Kidney epithelial cell (primary cell): Measurements from ENCODE around the gene COPS2. TPM values are rescaled to one million over a fixed set of nuclear protein-coding genes. Genes with fewer than 3 reads are reported as not detected.

ENCODE experiments used
- DNase-seq: peaks from one replicate; pipeline ENCODE4 v3.0.0-alpha.2; 2010; ENCODE audit warnings: low read depth
- H3K27me3 ChIP-seq: 2 replicates; pipeline ENCODE4 v1.6.0; 2011; ENCODE audit warnings: low read length; ENCODE audit not compliant: control insufficient read depth, insufficient read depth
- H3K36me3 ChIP-seq: 2 replicates; pipeline ENCODE4 v1.5.1; 2011; ENCODE audit warnings: low read length; ENCODE audit not compliant: control insufficient read depth, insufficient read depth
- H3K4me3 ChIP-seq: 2 replicates; pipeline ENCODE4 v1.5.1; 2011; ENCODE audit warnings: low read depth, mild to moderate bottlenecking, control low read depth, low read length
- total RNA-seq: library from RNA; depleted of rRNA; stranded (reverse); fragments of >200 nt; gene quantifications from 2 replicates; pipeline ENCODE4 v1.2.3, GENCODE V29; 2015
- TF ChIP-seq, protein P1 (sequence below): IDR thresholded peaks from 2 replicates; pipeline ENCODE4 v1.5.1; 2011; ENCODE audit warnings: mild to moderate bottlenecking, moderate library complexity, low read length, control low read depth, inconsistent platforms; ENCODE audit not compliant: insufficient read depth, poor library complexity, severe bottlenecking

Gene COPS2
- total RNA-seq, result 35.7 and 46.1 TPM in 2 replicates

DNA sequence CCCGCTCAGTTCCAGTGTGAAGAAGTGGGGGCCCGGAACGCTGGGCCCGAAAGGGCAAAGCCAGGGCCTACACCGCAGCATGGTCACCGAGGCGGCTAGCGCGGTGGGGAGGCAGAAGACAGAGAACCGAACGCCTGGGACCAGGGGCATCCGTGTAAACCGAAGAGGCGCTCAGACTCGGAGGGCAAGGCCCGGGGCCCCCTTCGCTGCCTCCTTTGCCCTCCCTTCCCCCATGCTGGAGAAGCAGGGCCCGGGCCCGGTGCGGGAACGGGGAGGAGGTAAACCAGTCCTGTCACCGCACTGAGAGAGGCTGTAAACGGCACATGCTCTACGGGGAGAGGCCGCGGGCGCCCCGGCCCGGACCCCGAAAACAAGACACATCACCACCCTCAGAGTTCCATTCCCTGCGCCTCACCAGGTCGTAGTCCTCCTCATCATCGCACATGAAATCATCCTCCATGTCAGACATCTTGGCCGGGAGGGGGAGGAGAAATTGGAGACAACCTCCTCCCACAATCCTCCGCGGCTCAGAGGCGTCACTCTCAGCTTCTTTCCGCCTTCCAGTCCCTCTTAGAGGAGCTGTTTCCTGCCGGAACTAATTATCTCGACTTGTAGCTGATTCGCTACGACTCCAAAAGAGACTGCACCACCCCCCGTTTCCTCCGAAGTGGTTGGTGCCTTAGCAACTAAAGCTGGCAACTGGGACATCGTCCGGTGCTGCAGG, at the start of gene COPS2:
TSS of gene COPS2 (minus strand) at position 490 of the 724 bp plus-strand sequence. CDS start at position 469, 21 bp downstream.
- Histone ChIP-seq H3K4me3 (peak within 1 kb of the TSS; percentile 93), H3K36me3 (no peaks in the 10 kb centered on the region), H3K27me3 (no peaks in the 10 kb centered on the region)
- DNase-seq, result peak; percentile 92
- TF ChIP-seq, protein P1, sequence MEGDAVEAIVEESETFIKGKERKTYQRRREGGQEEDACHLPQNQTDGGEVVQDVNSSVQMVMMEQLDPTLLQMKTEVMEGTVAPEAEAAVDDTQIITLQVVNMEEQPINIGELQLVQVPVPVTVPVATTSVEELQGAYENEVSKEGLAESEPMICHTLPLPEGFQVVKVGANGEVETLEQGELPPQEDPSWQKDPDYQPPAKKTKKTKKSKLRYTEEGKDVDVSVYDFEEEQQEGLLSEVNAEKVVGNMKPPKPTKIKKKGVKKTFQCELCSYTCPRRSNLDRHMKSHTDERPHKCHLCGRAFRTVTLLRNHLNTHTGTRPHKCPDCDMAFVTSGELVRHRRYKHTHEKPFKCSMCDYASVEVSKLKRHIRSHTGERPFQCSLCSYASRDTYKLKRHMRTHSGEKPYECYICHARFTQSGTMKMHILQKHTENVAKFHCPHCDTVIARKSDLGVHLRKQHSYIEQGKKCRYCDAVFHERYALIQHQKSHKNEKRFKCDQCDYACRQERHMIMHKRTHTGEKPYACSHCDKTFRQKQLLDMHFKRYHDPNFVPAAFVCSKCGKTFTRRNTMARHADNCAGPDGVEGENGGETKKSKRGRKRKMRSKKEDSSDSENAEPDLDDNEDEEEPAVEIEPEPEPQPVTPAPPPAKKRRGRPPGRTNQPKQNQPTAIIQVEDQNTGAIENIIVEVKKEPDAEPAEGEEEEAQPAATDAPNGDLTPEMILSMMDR, result no peak

DNA sequence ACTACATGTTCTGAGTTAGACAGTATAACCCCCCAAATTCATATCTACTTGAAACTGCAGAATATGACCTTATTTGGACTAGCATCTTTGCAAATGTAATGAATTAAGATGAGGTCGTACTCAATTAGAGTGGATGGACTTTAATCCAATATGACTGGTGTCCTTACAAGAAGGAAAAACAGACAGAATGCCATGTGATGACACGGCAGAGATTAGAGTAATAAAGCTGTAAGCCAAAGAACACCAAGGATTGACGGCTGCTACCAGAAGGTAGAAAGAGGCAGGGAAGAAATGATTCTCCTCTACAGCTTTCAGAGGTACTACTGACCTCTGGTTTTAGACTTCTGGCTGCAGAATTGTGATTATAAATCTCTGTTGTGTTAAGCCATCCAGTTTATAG, 44.9 kb upstream of the COPS2 start:
- TF ChIP-seq, protein P1, result no peak
- H3K36me3 ChIP-seq, result no peaks in the 10 kb centered on the region
- no peak overlapping the region for H3K4me3 ChIP-seq
- no peaks in the 10 kb centered on the region for H3K27me3 ChIP-seq
- no peak for DNase-seq

DNA sequence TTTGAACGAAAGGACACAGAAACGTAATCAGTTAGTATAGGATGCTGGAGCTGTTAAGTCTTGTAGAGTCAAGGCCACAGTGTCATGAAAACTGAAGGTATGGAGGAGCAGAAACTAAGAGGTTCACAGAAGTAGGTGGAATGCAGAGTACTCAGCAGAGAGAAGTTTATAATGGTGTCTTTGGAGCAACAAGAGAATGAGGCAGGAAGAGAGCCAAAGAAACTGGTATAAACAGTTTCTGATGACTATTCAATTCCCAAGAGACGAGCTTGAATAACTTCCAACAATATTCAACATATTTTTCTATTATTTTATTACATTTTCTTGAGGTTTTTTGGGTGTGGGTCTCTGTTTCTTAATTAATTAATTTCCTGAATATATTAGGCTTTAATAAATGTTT, 44.3 kb upstream of the COPS2 start:
- DNase-seq, result no peak
- H3K36me3 ChIP-seq, result no peaks in the 10 kb centered on the region
- no peaks in the 10 kb centered on the region for H3K27me3 ChIP-seq
- TF ChIP-seq, protein P1, result no peak
- H3K4me3 ChIP-seq, result no peak overlapping the region

DNA sequence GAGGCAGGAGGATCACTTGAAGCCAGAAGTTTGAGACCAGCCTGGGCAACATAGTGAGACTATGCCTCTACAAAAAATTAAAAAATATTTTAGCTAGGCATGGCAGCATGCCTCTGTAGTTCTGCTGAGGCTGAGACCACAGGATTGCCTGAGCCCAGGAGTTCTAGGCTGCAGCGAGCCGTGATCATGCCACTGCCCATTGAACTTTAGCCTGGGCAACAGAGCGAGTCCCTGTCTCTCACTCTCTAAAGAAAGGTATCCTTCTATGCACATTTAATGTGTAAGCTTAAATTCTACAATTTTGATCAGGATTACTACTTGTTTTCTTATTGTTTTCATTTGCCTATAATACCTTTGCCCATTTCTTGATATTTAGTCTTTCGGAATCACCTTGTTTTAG, 41.5 kb upstream of the COPS2 start:
- DNase-seq, result no peak
- H3K4me3 ChIP-seq, result no peak overlapping the region
- no peaks in the 10 kb centered on the region for H3K36me3 ChIP-seq
- TF ChIP-seq, protein P1, result no peak
- H3K27me3 ChIP-seq, result no peaks in the 10 kb centered on the region

DNA sequence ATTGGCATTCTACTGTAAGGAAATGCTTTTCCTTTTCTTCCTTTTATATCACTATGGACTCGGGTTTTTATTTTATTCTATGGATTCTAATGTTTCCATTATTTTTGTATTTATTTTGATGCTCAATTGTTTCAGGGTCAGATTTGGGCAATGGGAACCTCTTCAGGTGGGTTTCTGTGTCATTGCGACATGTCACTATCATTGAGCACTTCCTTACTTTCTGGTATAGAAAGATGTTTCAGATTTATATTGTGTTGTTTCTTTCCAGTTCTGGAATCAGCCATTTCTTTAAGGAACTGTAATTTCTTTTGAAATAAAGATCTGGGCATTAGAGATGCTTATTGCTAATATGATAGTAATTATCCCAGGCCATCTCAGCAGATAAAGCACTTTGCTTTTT, 36.5 kb upstream of the COPS2 start:
- DNase-seq, result no peak
- H3K36me3 ChIP-seq, result no peaks in the 10 kb centered on the region
- TF ChIP-seq, protein P1, result no peak
- no peaks in the 10 kb centered on the region for H3K27me3 ChIP-seq
- no peak overlapping the region for H3K4me3 ChIP-seq

DNA sequence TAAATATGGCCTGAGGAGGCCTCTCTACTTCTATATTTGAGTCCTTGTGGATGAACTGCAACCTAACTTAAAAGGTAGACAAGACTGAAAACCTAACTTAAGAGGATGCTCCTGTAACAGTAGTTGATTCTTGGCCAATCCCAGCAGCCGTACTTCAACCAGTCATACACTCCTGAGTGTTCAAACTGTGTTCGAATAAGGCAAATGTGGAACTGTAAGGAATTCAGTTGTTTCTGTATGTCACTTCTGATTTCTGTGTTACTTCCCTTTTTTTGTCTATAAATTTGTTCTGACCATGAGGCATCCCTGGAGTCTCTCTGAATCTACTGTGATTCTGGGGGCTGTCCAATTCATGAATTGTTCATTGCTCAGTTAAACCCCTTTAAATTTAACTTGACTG, 35.2 kb upstream of the COPS2 start:
- Histone ChIP-seq H3K36me3 (no peaks in the 10 kb centered on the region), H3K4me3 (no peak overlapping the region), H3K27me3 (no peaks in the 10 kb centered on the region)
- TF ChIP-seq, protein P1, result no peak
- no peak for DNase-seq
